Body of pancreas (tissue), 4 donors: ENCODE results near the gene CEACAM20.

ENCODE experiments used
- POLR2A ChIP-seq, 3 donors: fragments of 450-650 bp; IDR thresholded peaks; one replicate each; pipeline ENCODE4 v1.6.1; 2016; ENCODE audit warnings: antibody characterized with exemption in 3 of 3, mild to moderate bottlenecking in 2 of 3
- TF ChIP-seq, protein P1 (sequence below), 7 experiments: fragments of 450-650 bp in 4 of 7; fragments of 200-600 bp in 3 of 7; sonication (generic) in 3 of 7; IDR thresholded peaks; one replicate each; pipeline ENCODE4 v1.5.1; 2016 to 2019; ENCODE audit warnings: antibody characterized with exemption in 7 of 7

DNA sequence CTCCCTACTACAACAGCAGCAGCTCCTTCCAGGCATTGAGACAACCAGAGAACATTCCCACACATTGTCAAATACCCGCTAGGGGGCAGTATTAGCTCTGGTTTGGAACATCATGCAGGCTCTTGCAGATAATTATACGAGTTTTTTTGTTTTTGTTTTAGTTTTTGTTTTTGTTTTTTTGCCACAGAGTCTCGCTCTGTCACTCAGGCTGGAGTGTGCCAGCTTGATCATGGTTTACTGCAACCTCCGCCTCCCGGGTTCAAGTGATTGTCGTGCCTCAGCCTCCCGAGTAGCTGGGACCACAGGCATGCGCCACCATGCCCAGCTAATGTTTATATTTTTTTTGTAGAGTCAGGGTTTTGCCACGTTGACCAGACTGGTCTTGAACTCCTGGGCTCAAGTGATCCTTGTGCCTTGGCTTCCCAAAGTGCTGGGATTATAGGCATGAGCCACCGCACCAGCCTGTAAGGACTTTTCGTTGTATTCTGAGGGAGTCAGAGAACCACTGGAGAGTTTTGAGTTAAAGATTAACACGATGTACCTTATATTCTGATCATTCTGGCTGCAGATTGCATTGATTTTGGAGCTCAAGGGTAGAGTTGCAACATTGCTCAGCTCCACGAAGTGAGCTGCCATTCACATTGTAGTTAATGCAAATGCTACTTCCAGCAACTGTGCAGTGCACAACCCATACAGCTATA, 41.7 kb upstream of the CEACAM20 start:
- TF ChIP-seq, protein P1, sequence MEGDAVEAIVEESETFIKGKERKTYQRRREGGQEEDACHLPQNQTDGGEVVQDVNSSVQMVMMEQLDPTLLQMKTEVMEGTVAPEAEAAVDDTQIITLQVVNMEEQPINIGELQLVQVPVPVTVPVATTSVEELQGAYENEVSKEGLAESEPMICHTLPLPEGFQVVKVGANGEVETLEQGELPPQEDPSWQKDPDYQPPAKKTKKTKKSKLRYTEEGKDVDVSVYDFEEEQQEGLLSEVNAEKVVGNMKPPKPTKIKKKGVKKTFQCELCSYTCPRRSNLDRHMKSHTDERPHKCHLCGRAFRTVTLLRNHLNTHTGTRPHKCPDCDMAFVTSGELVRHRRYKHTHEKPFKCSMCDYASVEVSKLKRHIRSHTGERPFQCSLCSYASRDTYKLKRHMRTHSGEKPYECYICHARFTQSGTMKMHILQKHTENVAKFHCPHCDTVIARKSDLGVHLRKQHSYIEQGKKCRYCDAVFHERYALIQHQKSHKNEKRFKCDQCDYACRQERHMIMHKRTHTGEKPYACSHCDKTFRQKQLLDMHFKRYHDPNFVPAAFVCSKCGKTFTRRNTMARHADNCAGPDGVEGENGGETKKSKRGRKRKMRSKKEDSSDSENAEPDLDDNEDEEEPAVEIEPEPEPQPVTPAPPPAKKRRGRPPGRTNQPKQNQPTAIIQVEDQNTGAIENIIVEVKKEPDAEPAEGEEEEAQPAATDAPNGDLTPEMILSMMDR (IDR thresholded peaks at IDR 0.05), result peak; percentile 53 to 83 (median 76)
- no peak for TF ChIP-seq POLR2A (IDR thresholded peaks at IDR 0.05)
